B cell (primary cell): Measurements from ENCODE around the gene TBC1D23.

Experiments
- CTCF ChIP-seq: fragments of 200-600 bp; IDR thresholded peaks from one replicate; pipeline ENCODE4 v1.8.0; 2022; ENCODE audit warnings: antibody characterized with exemption, mild to moderate bottlenecking
- EZH2 ChIP-seq: IDR thresholded peaks from 2 replicates; pipeline ENCODE4 v1.6.1; 2012; ENCODE audit warnings: borderline replicate concordance, low read depth, mild to moderate bottlenecking, moderate library complexity, low read length; ENCODE audit not compliant: insufficient read depth, poor library complexity, severe bottlenecking

- no peak for TF ChIP-seq CTCF
- TF ChIP-seq EZH2 = no peak
Measured at GRCh38 chr3:100256731-100257151, 4.1 kb upstream of the TBC1D23 start.
